HEK293T (cell line): Measurements from ENCODE around the gene PHOX2A.
A peak's percentile ranks its signal among the peaks of the same experiment; 100 is the strongest.

ENCODE experiments used
- CTCF ChIA-PET: fragments of 350-600 bp; formaldehyde crosslinking; extraction: SDS; loops from one replicate; lab custom pipeline; 2021; ENCODE audit warnings: antibody characterized with exemption, inconsistent platforms; lab: Yijun Ruan, JAX
- POLR2A ChIA-PET: fragments of 350-600 bp; formaldehyde crosslinking; extraction: SDS; loops from one replicate; lab custom pipeline; 2020; ENCODE audit warnings: antibody characterized with exemption, inconsistent platforms; lab: Yijun Ruan, JAX
- DNase-seq: peaks from one replicate; pipeline ENCODE4 v3.0.0; 2012; ENCODE audit warnings: mixed read lengths; ENCODE audit errors: extremely low spot score
- ARNT ChIP-seq: fragments of 450-650 bp; IDR thresholded peaks from 2 replicates; pipeline ENCODE4 v1.6.1; 2017; ENCODE audit warnings: mild to moderate bottlenecking
- BHLHE40 ChIP-seq: fragments of 450-650 bp; IDR thresholded peaks from 2 replicates; pipeline ENCODE4 v1.6.1; 2016; ENCODE audit warnings: mild to moderate bottlenecking, moderate library complexity, borderline replicate concordance
- CTBP1 ChIP-seq: fragments of 450-650 bp; IDR thresholded peaks from 2 replicates; pipeline ENCODE4 v1.6.1; 2016; ENCODE audit warnings: borderline replicate concordance
- ELF4 ChIP-seq: fragments of 450-650 bp; IDR thresholded peaks from 2 replicates; pipeline ENCODE4 v1.6.1; 2017; ENCODE audit warnings: antibody characterized with exemption
- FOXA1 ChIP-seq: fragments of 450-650 bp; IDR thresholded peaks from 2 replicates; pipeline ENCODE4 v1.6.1; 2016; ENCODE audit warnings: mild to moderate bottlenecking
- FOXK2 ChIP-seq: fragments of 450-650 bp; IDR thresholded peaks from 2 replicates; pipeline ENCODE4 v1.6.1; 2016; ENCODE audit warnings: mild to moderate bottlenecking
- FOXM1 ChIP-seq: fragments of 450-650 bp; IDR thresholded peaks from 2 replicates; pipeline ENCODE4 v1.6.1; 2017; ENCODE audit warnings: mild to moderate bottlenecking, borderline replicate concordance
- HDGF ChIP-seq: fragments of 450-650 bp; IDR thresholded peaks from 2 replicates; pipeline ENCODE4 v1.6.1; 2017; ENCODE audit warnings: antibody characterized with exemption, borderline replicate concordance
- L3MBTL2 ChIP-seq: fragments of 450-650 bp; conservative IDR thresholded peaks from 2 replicates; pipeline ENCODE4 v1.6.1; 2016; ENCODE audit warnings: mild to moderate bottlenecking
- LEF1 ChIP-seq: fragments of 450-650 bp; IDR thresholded peaks from 2 replicates; pipeline ENCODE4 v1.6.1; 2017; ENCODE audit warnings: mild to moderate bottlenecking, borderline replicate concordance
- NFRKB ChIP-seq: fragments of 450-650 bp; IDR thresholded peaks from 2 replicates; pipeline ENCODE4 v1.6.1; 2016; ENCODE audit warnings: mild to moderate bottlenecking, moderate library complexity
- SP1 ChIP-seq: fragments of 450-650 bp; IDR thresholded peaks from 2 replicates; pipeline ENCODE4 v1.6.1; 2017
- SUZ12 ChIP-seq: fragments of 450-650 bp; IDR thresholded peaks from 2 replicates; pipeline ENCODE4 v1.6.1; 2016; ENCODE audit warnings: mild to moderate bottlenecking
- TARDBP ChIP-seq: fragments of 450-650 bp; IDR thresholded peaks from 2 replicates; pipeline ENCODE4 v1.6.1; 2016
- ZNF384 ChIP-seq: fragments of 450-650 bp; IDR thresholded peaks from 2 replicates; pipeline ENCODE4 v1.6.1; 2016
- TF ChIP-seq, protein P1 (sequence below): fragments of 450-650 bp; IDR thresholded peaks from 2 replicates; pipeline ENCODE4 v1.6.1; 2016

Gene PHOX2A

DNA sequence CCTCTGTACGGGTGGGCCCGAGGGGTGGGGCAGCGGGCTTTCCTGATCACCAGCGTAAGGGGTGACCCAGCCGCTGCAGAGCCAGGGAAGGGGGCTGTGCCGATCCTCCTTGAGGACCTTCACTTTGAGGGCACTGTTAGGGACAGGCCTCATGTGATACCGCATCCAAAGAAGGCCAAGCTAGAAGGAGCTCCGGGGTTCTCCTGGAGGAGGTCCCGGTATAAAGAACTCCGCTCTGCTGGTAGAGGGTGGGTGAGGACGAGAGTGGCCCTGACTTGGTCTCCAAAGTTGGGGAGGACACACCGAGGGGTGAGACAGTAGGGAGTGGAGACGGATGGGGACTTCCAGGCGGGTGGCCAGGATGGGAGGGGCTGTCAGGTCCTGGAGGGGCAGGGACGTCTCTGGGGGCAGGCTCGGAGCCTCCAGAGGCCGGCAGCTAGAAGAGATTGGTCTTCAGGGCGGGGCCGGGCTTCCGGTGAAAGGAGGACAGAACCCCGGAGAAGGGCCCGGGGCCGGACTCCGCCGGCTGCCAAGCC lies 4.6 kb downstream of the PHOX2A start:
- POLR2A ChIA-PET, result interaction anchor here (5.8 kb wide), 1 partner anchor 15 kb away, joined by 45 read pairs; the partner anchor contains the start of gene INPPL1
- no peak for DNase-seq
- TF ChIP-seq HDGF (no peak), NFRKB (no peak), FOXA1 (no peak)
- CTCF ChIA-PET, result no interaction called here

DNA sequence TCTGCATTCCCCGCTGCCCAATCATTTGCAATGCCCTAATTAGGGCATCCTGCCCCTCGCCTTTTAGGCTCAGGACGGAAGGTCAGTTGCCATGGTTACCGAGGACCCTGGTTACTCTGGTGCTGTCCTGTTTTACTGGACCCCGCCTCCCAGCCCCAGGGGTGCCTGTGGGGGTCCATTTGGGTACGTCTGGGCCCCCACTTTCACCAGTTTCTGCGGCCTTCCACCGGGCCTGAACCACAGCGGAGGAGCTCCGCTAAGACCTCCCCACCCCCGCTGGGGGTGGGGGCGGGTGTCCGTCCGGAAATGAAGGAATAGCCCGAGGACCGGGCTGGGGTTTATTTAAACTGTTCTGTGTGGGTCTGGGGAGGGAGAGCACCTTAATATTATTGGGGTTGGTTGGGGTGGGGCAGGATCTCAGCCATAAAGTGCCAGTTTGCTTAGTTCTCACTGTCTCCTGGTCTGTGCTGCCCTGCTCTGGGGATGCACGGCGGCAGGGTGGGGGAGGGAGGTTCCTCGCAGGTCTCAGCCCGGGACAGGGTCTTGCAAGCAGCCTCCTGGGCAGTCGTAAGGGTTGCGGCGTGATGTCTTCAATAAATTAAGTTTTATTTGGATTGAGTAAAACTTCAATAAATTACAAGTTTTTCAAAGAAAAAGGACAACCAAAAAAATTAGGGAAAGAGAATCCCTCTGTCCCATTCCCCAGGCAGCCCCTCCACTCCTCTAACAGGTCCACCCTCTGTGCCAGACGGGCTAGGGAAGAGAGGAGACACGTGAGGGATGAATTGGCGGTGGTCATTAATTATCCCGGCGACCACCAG lies 5.3 kb downstream of the PHOX2A start:
- no peak for DNase-seq
- CTCF ChIA-PET, result interaction anchor here (1.0 to 1.6 kb wide), 4 partner anchors 13 to 213 kb away, joined by 3 to 7 read pairs (median 4); no protein-coding TSS in a partner anchor
- POLR2A ChIA-PET, result interaction anchor here (5.8 kb wide), 1 partner anchor 15 kb away, joined by 45 read pairs; the partner anchor contains the start of gene INPPL1
- TF ChIP-seq SP1 (no peak), FOXM1 (no peak), BHLHE40 (no peak), CTBP1 (no peak), ARNT (no peak), NFRKB (no peak), HDGF (no peak), TARDBP (no peak), LEF1 (no peak), ZNF384 (no peak), FOXA1 (no peak), L3MBTL2 (no peak), SUZ12 (no peak)
- TF ChIP-seq, protein P1, sequence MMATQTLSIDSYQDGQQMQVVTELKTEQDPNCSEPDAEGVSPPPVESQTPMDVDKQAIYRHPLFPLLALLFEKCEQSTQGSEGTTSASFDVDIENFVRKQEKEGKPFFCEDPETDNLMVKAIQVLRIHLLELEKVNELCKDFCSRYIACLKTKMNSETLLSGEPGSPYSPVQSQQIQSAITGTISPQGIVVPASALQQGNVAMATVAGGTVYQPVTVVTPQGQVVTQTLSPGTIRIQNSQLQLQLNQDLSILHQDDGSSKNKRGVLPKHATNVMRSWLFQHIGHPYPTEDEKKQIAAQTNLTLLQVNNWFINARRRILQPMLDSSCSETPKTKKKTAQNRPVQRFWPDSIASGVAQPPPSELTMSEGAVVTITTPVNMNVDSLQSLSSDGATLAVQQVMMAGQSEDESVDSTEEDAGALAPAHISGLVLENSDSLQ, result no peak

DNA sequence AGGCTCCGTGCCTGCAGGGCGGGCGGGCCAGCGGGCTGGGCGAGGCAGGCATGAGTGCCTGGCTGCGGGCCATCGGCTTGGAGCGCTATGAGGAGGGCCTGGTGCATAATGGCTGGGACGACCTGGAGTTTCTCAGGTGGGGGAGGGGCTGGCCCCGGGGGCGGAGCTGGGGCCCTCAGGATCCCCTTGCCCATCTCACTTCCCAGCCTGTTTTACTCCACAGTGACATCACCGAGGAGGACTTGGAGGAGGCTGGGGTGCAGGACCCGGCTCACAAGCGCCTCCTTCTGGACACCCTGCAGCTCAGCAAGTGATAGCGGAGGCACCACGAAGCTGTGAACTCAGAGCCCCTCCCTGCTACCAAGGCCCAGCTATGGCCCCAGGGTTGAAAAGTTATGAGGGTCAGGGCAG lies 5.9 kb downstream of the PHOX2A start:
- CTCF ChIA-PET, result interaction anchor here (0.6 to 1.6 kb wide), 5 partner anchors 11 to 213 kb away, joined by 3 to 7 read pairs (median 3); no protein-coding TSS in a partner anchor
- peak; percentile 85 for DNase-seq
- no peak for TF ChIP-seq L3MBTL2
- POLR2A ChIA-PET, result interaction anchor here (5.8 kb wide), 1 partner anchor 14 kb away, joined by 45 read pairs; the partner anchor contains the start of gene INPPL1

DNA sequence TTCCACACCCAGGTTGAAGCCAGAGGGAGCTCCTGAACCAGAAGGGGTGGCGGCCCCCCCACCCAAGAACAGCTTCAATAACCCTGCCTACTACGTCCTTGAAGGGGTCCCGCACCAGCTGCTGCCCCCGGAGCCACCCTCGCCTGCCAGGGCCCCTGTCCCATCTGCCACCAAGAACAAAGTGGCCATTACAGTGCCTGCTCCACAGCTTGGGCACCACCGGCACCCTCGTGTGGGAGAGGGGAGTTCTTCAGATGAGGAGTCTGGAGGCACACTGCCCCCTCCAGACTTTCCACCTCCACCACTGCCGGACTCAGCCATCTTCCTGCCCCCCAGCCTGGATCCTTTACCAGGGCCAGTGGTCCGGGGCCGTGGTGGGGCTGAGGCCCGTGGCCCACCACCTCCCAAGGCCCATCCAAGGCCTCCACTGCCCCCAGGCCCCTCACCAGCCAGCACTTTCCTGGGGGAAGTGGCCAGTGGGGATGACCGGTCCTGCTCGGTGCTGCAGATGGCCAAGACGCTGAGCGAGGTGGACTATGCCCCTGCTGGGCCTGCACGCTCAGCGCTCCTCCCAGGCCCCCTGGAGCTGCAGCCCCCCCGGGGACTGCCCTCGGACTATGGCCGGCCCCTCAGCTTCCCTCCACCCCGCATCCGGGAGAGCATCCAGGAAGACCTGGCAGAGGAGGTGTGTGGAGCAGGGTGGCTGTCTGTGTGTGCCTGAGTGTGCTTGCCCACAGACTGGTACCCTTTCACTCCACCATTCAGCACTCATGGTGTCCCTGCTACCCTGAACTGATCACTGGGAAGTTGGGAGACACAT lies 6.7 kb downstream of the PHOX2A start:
- ChIA-PET POLR2A (interaction anchor here (5.8 kb wide), 1 partner anchor 13 kb away, joined by 45 read pairs; the partner anchor contains the start of gene INPPL1), CTCF (interaction anchor here (0.6 to 1.8 kb wide), 5 partner anchors 11 to 212 kb away, joined by 3 to 7 read pairs (median 5); no protein-coding TSS in a partner anchor)
- TF ChIP-seq ARNT, result no peak
- TF ChIP-seq HDGF, result no peak
- TF ChIP-seq ELF4, result no peak
- no peak for TF ChIP-seq SUZ12
- no peak for TF ChIP-seq TARDBP
- no peak for TF ChIP-seq L3MBTL2
- TF ChIP-seq ZNF384, result no peak
- no peak for TF ChIP-seq FOXM1
- TF ChIP-seq LEF1, result no peak
- no peak for TF ChIP-seq SP1
- no peak for TF ChIP-seq NFRKB
- TF ChIP-seq FOXK2, result no peak
- no peak for TF ChIP-seq FOXA1
- no peak for TF ChIP-seq BHLHE40
- no peak for DNase-seq

DNA sequence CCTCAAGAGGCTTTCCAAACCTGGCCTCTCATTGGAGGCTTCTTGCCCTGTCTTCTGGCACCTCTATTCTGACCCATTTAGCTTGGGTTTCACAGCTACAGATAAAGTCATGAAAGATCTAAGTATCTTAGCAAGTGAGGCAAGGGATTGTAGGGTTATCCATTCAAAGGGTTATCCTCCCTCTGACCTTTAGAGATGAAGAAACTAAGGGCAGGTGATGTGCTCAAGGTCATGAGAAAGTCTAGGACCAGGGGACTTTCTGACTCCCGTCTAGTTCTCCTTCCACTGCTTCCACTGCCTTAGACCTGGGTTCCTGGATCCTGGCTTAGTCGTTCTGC lies 7.2 kb downstream of the PHOX2A start:
- TF ChIP-seq, protein P1, result no peak
- no peak for TF ChIP-seq FOXK2
- TF ChIP-seq LEF1, result no peak
- no peak for TF ChIP-seq FOXA1
- no peak for TF ChIP-seq ZNF384
- TF ChIP-seq ARNT, result no peak
- no peak for TF ChIP-seq L3MBTL2
- no peak for TF ChIP-seq CTBP1
- TF ChIP-seq HDGF, result no peak
- TF ChIP-seq SP1, result no peak
- no peak for TF ChIP-seq NFRKB
- no peak for TF ChIP-seq SUZ12
- TF ChIP-seq FOXM1, result no peak
- TF ChIP-seq BHLHE40, result no peak
- TF ChIP-seq ELF4, result no peak
- CTCF ChIA-PET, result interaction anchor here (0.7 to 1.8 kb wide), 3 partner anchors 14 to 194 kb away, joined by 3 to 7 read pairs (median 3); no protein-coding TSS in a partner anchor
- DNase-seq, result no peak
- POLR2A ChIA-PET, result interaction anchor here (5.8 kb wide), 1 partner anchor 13 kb away, joined by 45 read pairs; the partner anchor contains the start of gene INPPL1
